GM11168 (cell line): ENCODE measurements around the gene MLST8.

Experiments used
- in situ Hi-C: fragments of 300-500 bp; cut with MboI; formaldehyde crosslinking; loops from one replicate; pipeline ENCODE4 v1.12.0; 2022; ENCODE audit warnings: low sequenced_read_pairs; ENCODE audit not compliant: unreplicated experiment

Gene MLST8

DNA sequence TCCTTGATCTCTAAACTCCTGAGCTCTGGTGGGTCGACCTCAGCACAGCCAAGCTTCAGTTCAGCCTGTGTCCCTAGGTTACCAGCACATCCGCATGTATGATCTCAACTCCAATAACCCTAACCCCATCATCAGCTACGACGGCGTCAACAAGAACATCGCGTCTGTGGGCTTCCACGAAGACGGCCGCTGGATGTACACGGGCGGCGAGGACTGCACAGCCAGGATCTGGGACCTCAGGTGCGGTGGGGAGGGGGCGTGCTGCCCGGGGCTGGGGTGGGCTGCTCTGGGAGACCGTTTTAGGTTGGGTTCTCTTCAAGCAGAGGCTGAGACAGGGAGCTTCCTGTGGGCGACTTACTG, 1.1 kb downstream of the MLST8 start:
- in situ Hi-C loops = no loop called here

DNA sequence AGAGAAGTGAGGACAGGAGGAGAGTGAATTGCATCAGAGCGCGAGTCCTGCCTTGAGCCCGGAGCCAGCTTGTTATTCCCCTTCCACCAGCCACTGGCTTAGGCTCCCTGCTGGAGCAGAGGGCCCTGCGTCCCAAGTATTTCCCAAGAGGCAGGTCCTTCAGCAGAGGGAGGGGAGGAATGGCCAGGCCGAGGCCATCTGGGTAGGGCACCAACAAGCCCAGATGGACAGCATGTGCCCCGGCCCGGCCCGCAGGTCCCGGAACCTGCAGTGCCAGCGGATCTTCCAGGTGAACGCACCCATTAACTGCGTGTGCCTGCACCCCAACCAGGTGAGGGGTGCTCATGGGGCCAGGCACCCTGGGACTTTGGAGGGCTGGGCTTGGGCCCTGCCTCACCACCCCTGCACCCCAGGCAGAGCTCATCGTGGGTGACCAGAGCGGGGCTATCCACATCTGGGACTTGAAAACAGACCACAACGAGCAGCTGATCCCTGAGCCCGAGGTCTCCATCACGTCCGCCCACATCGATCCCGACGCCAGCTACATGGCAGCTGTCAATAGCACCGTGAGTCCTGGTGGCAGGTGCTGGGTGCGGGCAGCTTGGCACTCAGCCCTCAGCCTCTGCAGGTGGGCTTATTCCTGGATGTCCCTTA, 1.7 kb downstream of the MLST8 start:
- in situ Hi-C loops = no loop called here

DNA sequence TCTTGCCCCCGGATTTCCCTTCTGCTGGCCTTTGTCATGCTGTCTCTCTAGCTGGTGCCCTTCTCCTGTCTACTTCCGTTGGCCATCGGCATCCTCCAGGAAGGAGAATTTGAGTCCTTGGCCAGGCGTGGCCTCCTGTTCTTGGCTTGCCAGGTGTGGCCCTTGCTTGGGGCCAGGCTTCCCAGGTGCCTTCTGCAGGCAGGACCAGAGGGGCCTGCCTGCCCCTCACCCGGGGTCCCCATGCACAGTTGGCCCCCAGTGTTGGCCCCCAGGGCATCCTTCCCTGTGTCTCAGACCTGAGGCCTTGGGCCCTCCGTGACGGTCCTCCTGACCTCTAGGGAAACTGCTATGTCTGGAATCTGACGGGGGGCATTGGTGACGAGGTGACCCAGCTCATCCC, 2.6 kb downstream of the MLST8 start:
- in situ Hi-C loops = no loop called here

- in situ Hi-C loops = no loop called here
These were observed 3.1 kb downstream of the MLST8 start for GRCh38 chr16:2208308-2208707.

GRCh38 chr16:2208772-2209171, 3.5 kb downstream of the MLST8 start:
- in situ Hi-C loops = no loop called here

DNA sequence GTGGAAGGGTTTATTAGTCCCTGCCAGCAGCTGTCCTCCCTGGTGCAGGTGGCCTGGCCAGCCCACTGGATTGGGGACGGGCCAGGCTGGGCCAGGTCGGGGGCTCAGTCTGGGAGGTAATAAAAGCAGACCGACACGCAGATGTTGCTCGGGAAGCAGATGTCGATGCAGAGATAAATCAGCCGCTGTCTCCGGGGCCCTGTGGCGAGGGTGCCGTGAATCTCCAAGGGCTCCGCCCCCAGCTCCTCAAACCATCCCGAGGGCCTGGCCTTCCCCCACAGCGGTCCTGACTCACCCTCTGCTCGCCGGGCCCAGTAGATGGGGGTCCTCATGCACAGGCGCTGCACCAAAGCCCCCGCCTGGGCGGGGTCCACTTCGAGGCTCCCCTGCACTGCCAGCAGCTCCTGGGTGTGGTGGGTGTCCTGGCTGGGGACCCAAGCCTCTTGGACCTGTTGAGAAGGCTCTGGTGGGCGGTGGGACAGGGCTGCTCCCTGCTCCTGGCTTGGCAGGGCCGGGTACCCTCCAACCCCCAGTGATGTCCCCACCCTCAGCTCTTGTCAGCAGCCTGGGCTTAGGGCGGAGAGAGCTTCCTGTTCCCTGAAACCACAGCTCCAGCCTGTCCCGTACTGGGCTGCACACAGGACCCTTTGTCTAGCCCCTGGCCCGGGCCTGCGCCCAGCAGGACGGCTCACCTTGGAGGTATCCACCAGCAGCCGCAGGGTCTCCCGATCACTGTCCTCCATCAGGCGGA, 4.2 kb downstream of the MLST8 start:
- in situ Hi-C loops = no loop called here

- in situ Hi-C loops = no loop called here
These were observed 4.7 kb downstream of the MLST8 start for GRCh38 chr16:2210009-2210332.

- in situ Hi-C loops = no loop called here
These were observed 5.4 kb downstream of the MLST8 start, which contains the start of gene BRICD5 for GRCh38 chr16:2210386-2211365. Gene BRICD5 (minus strand): TSS chr16:2210863. CDS start chr16:2210833, 30 bp downstream.

DNA sequence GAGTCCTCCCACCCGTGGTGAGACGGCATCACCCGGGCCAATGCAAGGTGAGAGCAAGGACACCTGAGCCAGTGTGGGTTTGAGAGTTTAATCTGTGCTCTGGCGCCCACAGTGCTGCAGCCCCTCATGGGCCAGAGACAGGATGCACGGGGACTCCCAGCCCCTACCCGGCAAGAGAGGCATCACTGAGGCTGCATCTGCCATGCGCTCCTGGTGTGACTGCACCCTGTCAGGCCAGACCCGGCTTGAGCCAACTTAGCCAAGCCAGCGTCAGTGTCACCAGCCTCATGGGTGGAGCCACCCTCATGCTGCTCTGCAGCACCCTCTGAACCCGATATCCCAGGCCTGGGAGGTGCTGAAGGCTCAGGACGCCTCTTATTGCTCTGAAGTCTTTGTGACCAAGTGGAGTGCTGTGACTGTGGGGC, 6.7 kb downstream of the MLST8 start:
- in situ Hi-C loops = no loop called here

- in situ Hi-C loops = no loop called here
These were observed 7.4 kb downstream of the MLST8 start for GRCh38 chr16:2212362-2213324.

DNA sequence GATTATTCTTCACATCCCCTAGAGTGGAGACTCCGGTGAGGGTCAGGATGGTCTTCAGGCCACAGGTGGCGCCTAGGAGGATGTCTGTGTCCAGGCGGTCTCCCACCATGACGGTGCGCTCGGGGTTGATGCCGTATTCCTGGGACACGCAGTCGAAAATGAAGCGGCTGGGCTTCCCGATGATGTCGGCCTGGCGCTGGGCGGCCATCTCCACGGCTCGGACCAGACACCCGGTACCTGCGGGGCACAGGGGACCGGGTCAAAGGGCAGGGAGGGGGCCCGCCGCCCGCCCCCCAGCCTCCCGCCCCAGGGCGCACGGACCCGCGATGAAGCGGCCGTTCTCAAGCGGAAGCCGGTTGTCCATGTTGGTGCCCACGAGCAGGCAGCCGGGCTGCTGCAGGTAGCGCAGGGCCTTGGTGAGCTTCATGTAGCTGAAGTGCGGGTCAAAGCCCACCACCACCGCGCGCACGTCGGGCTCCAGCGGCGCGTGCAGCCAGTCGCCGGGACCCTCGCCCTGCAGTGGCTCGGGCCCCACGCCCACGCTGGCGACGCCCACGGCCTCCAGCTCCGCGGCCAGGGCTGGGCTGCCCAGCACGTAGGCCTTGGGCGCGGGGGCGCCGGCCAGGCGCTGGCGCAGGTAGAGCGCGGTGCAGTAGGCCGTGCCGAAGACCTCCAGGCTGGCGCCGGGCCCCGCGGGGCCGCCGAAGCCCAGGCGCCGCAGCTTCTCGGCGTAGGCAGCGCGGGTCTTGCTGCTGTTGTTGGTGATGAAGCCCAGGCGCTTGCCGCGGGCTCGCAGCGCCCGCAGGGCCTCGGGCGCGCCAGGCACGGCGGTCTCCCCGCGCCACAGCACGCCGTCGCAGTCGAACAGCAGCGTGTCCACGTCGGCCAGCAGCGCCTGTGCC, 8.8 kb downstream of the MLST8 start:
- in situ Hi-C loops = no loop called here

- in situ Hi-C loops = no loop called here
These were observed 9.4 kb downstream of the MLST8 start, which contains the start of gene PGP for GRCh38 chr16:2214719-2214968. Gene PGP (minus strand): TSS chr16:2214840. CDS start chr16:2214777, 63 bp downstream.

DNA sequence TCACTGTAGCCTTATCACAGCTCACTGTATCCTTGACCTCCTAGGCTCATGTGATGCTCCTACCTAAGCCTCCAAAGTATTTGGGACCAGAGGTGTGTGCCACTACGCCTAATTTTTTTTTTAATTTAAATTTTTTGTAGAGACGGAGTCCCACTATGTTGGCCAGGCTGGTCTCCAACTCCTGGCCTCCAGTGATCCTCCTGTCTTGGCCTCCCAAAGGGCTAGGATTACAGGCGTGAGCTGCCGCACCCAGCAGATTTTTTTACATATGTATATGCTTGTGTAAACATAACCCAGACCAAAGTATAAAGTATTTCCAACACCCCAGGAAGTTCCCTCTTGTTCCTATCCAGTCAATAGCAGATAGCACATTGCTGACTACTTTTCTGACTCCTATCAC, 11.1 kb downstream of the MLST8 start:
- in situ Hi-C loops = no loop called here

- in situ Hi-C loops = no loop called here
These were observed 18.1 kb downstream of the MLST8 start, which contains the start of gene E4F1 for GRCh38 chr16:2223221-2223941. Gene E4F1 (plus strand): TSS chr16:2223591. CDS start chr16:2223614, 23 bp downstream.

- in situ Hi-C loops = no loop called here
These were observed 18.8 kb downstream of the MLST8 start for GRCh38 chr16:2223942-2224486.

- in situ Hi-C loops = no loop called here
These were observed 21.1 kb downstream of the MLST8 start for GRCh38 chr16:2226245-2226793.

- in situ Hi-C loops = no loop called here
These were observed 21.7 kb downstream of the MLST8 start for GRCh38 chr16:2226918-2227317.
